ENCODE measurements around the gene PRDM15.
"Not testable (repeated sequence)": the region's sequence is repeated elsewhere in the genome, so short reads cannot be mapped to it uniquely, and the experiment has no call there.

The PRDM15 gene

DNA sequence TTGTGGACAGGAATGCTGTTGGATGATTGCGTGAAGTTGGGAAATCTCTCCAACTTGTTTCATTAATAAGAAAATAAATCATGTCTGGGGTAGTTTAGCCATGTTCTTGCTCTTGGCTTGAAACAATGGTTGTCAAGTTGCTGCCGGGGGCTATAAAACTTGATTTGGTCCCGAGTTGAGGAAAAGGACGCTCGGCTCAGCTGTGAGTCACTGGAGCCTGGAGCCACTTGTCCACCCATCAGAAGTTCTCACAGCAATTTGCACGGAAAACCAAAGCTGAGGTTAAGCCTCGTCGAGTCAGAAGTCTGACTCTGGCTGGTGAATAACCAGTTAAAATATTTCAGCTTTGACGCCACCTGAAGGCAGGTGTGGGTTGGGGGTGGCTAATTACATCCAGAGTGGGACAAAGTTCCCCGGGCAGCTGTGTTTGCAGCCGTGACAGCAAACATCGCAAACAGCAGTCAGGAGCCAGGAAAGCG lies 92.6 kb downstream of the PRDM15 start:
- no peak overlapping the region for H2BK120ac ChIP-seq (ENCODE audit: insufficient read depth, low read length, poor library complexity)
- no peak overlapping the region for H4K12ac ChIP-seq (ENCODE audit: low read depth, low read length)
- no peak overlapping the region for H3K4ac ChIP-seq (ENCODE audit: low read depth, low read length)
- H3K4me1 ChIP-seq (ENCODE audit: control insufficient read depth in 1 of 2, insufficient read depth in 2 of 2, low read length in 2 of 2): peaks cover 0 to 8% of the 10 kb centered on the region in 2 experiments
- peak; percentile 97 to 99 for DNase-seq
- H3K36me3 ChIP-seq (ENCODE audit: control insufficient read depth in 1 of 2, insufficient read depth in 2 of 2, low read length in 2 of 2): no peaks in the 10 kb centered on the region
- no CpG with 5 or more reads among the region's 13 CpGs for WGBS (ENCODE audit: extremely low coverage, insufficient coverage, insufficient read length)
- no peak overlapping the region for H2AFZ ChIP-seq (ENCODE audit: insufficient read depth, low read length, poor library complexity)
- H3K27me3 ChIP-seq (ENCODE audit: insufficient read depth, low read length): no peaks in the 10 kb centered on the region
- H2BK5ac ChIP-seq (ENCODE audit: low read depth, low read length, poor library complexity): no peak overlapping the region
- no peaks in the 10 kb centered on the region for H3K79me2 ChIP-seq (ENCODE audit: control insufficient read depth, insufficient read depth, low read length, poor library complexity)
- H3K23ac ChIP-seq (ENCODE audit: low read length): no peak overlapping the region
- no peaks in the 10 kb centered on the region for H3K79me1 ChIP-seq (ENCODE audit: low read length)
- H3K4me2 ChIP-seq (ENCODE audit: low read length): no peak overlapping the region
- H2BK12ac ChIP-seq (ENCODE audit: low read length): no peak overlapping the region
- no peak overlapping the region for H3K9ac ChIP-seq (ENCODE audit: low read length)
- no peak overlapping the region for H3K4me3 ChIP-seq (ENCODE audit: low read depth, low read length)
- no peak overlapping the region for H3K14ac ChIP-seq (ENCODE audit: low read length)
- peak overlapping the region; percentile 37 for H3K27ac ChIP-seq (ENCODE audit: low read depth, low read length)
- no peak overlapping the region for H3K18ac ChIP-seq (ENCODE audit: low read length)
- no peak overlapping the region for H4K91ac ChIP-seq (ENCODE audit: low read depth, low read length)
- no peaks in the 10 kb centered on the region for H3K9me3 ChIP-seq (ENCODE audit: insufficient read depth, low read depth, low read length)
- H4K8ac ChIP-seq (ENCODE audit: low read depth, low read length): no peak overlapping the region
- H2AK5ac ChIP-seq (ENCODE audit: low read length): no peak overlapping the region

DNA sequence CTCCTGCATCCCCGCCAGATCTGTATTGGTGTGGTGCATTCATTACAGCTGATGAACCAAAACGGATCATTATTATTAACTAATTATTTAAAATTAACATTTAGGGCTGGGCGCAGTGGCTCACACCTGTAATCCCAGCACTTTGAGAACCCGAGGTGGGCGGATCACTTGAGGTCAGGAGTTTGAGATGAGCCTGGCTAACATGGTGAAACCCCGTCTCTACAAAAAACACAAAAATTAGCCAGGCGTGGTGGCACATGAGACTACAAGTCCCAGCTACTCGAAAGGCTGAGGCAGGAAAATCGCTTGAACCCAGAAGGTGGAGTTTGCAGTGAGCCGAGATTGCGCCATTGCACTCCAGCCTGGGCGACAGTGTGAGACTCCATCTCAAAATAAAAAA lies 93.9 kb downstream of the PRDM15 start:
- H2BK12ac ChIP-seq (ENCODE audit: low read length); H4K12ac ChIP-seq (ENCODE audit: low read depth, low read length); H4K91ac ChIP-seq (ENCODE audit: low read depth, low read length); H3K27ac ChIP-seq (ENCODE audit: low read depth, low read length); H3K4me3 ChIP-seq (ENCODE audit: low read depth, low read length); H3K79me2 ChIP-seq (ENCODE audit: control insufficient read depth, insufficient read depth, low read length, poor library complexity); H2BK5ac ChIP-seq (ENCODE audit: low read depth, low read length, poor library complexity); H3K18ac ChIP-seq (ENCODE audit: low read length); H4K8ac ChIP-seq (ENCODE audit: low read depth, low read length); H3K27me3 ChIP-seq (ENCODE audit: insufficient read depth, low read length); H3K9me3 ChIP-seq (ENCODE audit: insufficient read depth, low read depth, low read length); H2AK5ac ChIP-seq (ENCODE audit: low read length); H3K4me1 ChIP-seq (ENCODE audit: control insufficient read depth in 1 of 2, insufficient read depth in 2 of 2, low read length in 2 of 2); H2BK120ac ChIP-seq (ENCODE audit: insufficient read depth, low read length, poor library complexity); H3K14ac ChIP-seq (ENCODE audit: low read length); H2AFZ ChIP-seq (ENCODE audit: insufficient read depth, low read length, poor library complexity); H3K4ac ChIP-seq (ENCODE audit: low read depth, low read length); H3K4me2 ChIP-seq (ENCODE audit: low read length); DNase-seq; H3K79me1 ChIP-seq (ENCODE audit: low read length); H3K36me3 ChIP-seq (ENCODE audit: control insufficient read depth in 1 of 2, insufficient read depth in 2 of 2, low read length in 2 of 2); H3K9ac ChIP-seq (ENCODE audit: low read length); H3K23ac ChIP-seq (ENCODE audit: low read length): not testable (repeated sequence)
- WGBS (ENCODE audit: extremely low coverage, insufficient coverage, insufficient read length): no CpG with 5 or more reads among the region's 12 CpGs

DNA sequence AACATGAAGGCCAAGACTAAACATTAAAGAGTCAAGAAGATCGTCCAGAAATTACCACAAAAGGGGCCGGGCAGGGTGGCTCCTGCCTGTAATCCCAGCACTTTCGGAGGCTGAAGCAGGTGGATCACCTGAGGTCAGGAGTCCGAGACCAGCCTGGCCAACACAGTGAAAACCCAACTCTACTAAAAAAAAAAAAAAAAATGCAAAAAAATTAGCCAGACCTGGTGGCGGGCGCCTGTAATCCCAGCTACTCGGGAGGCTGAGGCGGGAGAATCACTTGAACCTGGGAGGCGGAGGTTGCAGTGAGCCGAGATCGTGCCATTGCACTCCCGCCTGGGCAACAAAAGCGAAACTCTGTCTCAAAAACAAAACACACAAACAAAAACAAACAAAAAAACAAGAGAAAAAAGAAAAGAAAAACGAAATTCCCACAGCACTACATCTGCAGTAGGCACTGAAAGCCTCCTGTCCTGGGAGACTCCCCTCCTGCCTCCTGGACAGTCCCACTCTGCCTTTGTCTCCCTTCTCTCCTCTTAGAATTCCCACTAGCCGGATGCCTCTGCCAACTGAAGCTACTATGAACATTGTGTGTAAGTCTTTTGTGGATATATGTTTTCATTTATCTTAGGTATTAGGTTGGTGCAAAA lies 94.6 kb downstream of the PRDM15 start:
- Histone ChIP-seq H3K27me3 (ENCODE audit: insufficient read depth, low read length) (no peaks in the 10 kb centered on the region), H3K4ac (ENCODE audit: low read depth, low read length) (no peak overlapping the region), H2BK120ac (ENCODE audit: insufficient read depth, low read length, poor library complexity) (peak overlapping the region; percentile 58), H3K27ac (ENCODE audit: low read depth, low read length) (no peak overlapping the region), H3K79me2 (ENCODE audit: control insufficient read depth, insufficient read depth, low read length, poor library complexity) (no peaks in the 10 kb centered on the region), H3K4me1 (ENCODE audit: control insufficient read depth in 1 of 2, insufficient read depth in 2 of 2, low read length in 2 of 2) (peaks cover 0 to 8% of the 10 kb centered on the region in 2 experiments), H3K79me1 (ENCODE audit: low read length) (no peaks in the 10 kb centered on the region), H4K91ac (ENCODE audit: low read depth, low read length) (no peak overlapping the region), H3K9me3 (ENCODE audit: insufficient read depth, low read depth, low read length) (no peaks in the 10 kb centered on the region), H3K4me3 (ENCODE audit: low read depth, low read length) (no peak overlapping the region), H3K36me3 (ENCODE audit: control insufficient read depth in 1 of 2, insufficient read depth in 2 of 2, low read length in 2 of 2) (no peaks in the 10 kb centered on the region), H3K23ac (ENCODE audit: low read length) (no peak overlapping the region), H3K18ac (ENCODE audit: low read length) (no peak overlapping the region), H4K12ac (ENCODE audit: low read depth, low read length) (no peak overlapping the region), H3K14ac (ENCODE audit: low read length) (no peak overlapping the region), H2BK12ac (ENCODE audit: low read length) (no peak overlapping the region), H3K9ac (ENCODE audit: low read length) (no peak overlapping the region), H2BK5ac (ENCODE audit: low read depth, low read length, poor library complexity) (no peak overlapping the region), H2AFZ (ENCODE audit: insufficient read depth, low read length, poor library complexity) (no peak overlapping the region), H4K8ac (ENCODE audit: low read depth, low read length) (no peak overlapping the region), H3K4me2 (ENCODE audit: low read length) (no peak overlapping the region), H2AK5ac (ENCODE audit: low read length) (no peak overlapping the region)
- DNase-seq: no peak
- WGBS (ENCODE audit: extremely low coverage, insufficient coverage, insufficient read length): no CpG with 5 or more reads among the region's 15 CpGs

DNA sequence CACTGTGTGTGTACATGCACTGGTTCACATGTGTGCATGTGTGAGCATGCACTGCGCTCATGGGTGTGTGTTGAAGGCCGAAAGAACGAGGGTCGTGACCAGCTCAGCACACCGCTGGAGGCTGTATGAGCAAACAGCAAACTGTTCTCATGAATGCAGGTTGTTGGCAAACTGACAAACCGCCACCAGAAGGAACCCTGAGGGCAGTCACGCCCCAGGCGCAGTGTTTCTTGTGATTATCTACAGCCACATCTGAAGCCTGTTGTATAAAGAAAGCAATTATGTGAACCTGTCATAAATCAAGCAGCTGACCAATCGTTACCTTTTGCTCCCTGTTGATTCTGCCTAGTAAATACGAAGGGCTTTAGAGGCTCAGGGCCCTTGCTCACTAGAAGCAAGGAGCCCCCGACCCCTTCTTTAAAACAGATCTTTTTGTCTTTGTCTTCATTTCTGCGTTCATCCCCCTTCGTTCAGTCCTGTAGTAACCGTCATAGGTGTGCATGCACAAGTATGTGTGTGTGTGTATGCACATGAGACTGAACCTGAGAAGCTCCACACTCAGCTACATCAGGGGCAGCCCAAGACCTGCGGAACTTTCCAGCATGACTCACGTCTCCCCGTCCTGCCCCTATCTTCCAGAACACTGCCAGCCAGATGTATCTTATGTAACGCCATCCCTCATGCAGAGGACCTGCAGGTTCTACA lies 95.5 kb downstream of the PRDM15 start:
- H3K9me3 ChIP-seq (ENCODE audit: insufficient read depth, low read depth, low read length): no peaks in the 10 kb centered on the region
- H3K4ac ChIP-seq (ENCODE audit: low read depth, low read length): no peak overlapping the region
- no CpG with 5 or more reads among the region's 18 CpGs for WGBS (ENCODE audit: extremely low coverage, insufficient coverage, insufficient read length)
- H3K4me2 ChIP-seq (ENCODE audit: low read length): no peak overlapping the region
- H3K4me3 ChIP-seq (ENCODE audit: low read depth, low read length): peak overlapping the region; percentile 37
- H3K27me3 ChIP-seq (ENCODE audit: insufficient read depth, low read length): no peaks in the 10 kb centered on the region
- no peak overlapping the region for H4K12ac ChIP-seq (ENCODE audit: low read depth, low read length)
- H2BK120ac ChIP-seq (ENCODE audit: insufficient read depth, low read length, poor library complexity): no peak overlapping the region
- no peaks in the 10 kb centered on the region for H3K79me2 ChIP-seq (ENCODE audit: control insufficient read depth, insufficient read depth, low read length, poor library complexity)
- no peak overlapping the region for H2BK5ac ChIP-seq (ENCODE audit: low read depth, low read length, poor library complexity)
- H2AFZ ChIP-seq (ENCODE audit: insufficient read depth, low read length, poor library complexity): no peak overlapping the region
- no peak overlapping the region for H3K9ac ChIP-seq (ENCODE audit: low read length)
- H3K18ac ChIP-seq (ENCODE audit: low read length): no peak overlapping the region
- peak; percentile 100 for DNase-seq
- H3K27ac ChIP-seq (ENCODE audit: low read depth, low read length): no peak overlapping the region
- no peak overlapping the region for H3K14ac ChIP-seq (ENCODE audit: low read length)
- H4K8ac ChIP-seq (ENCODE audit: low read depth, low read length): no peak overlapping the region
- H3K23ac ChIP-seq (ENCODE audit: low read length): no peak overlapping the region
- no peaks in the 10 kb centered on the region for H3K79me1 ChIP-seq (ENCODE audit: low read length)
- H2AK5ac ChIP-seq (ENCODE audit: low read length): no peak overlapping the region
- peaks cover 0 to 8% of the 10 kb centered on the region in 2 experiments for H3K4me1 ChIP-seq (ENCODE audit: control insufficient read depth in 1 of 2, insufficient read depth in 2 of 2, low read length in 2 of 2)
- H3K36me3 ChIP-seq (ENCODE audit: control insufficient read depth in 1 of 2, insufficient read depth in 2 of 2, low read length in 2 of 2): no peaks in the 10 kb centered on the region
- no peak overlapping the region for H2BK12ac ChIP-seq (ENCODE audit: low read length)
- H4K91ac ChIP-seq (ENCODE audit: low read depth, low read length): no peak overlapping the region
